HG03280 (cell line): ENCODE results near the gene PDXK.

Experiments used
- ATAC-seq: cut with Tn5 transposase; IDR thresholded peaks from one replicate; pipeline ENCODE4 v1.9.1; 2021; ENCODE audit warnings: mild to moderate bottlenecking, moderate library complexity; ENCODE audit not compliant: unreplicated experiment

PDXK gene

GRCh38 chr21:43761886-43762285 lies 43.0 kb downstream of the PDXK start:
- ATAC-seq, result no peak

GRCh38 chr21:43762303-43763128 lies 43.6 kb downstream of the PDXK start:
- no peak for ATAC-seq

- ATAC-seq, result no peak
These were observed 45.1 kb downstream of the PDXK start for GRCh38 chr21:43763901-43764523.

- no peak for ATAC-seq
These were observed 45.9 kb downstream of the PDXK start for GRCh38 chr21:43764576-43765495.

GRCh38 chr21:43766734-43767497 lies 48.0 kb downstream of the PDXK start:
- no peak for ATAC-seq

GRCh38 chr21:43767498-43767983 lies 48.6 kb downstream of the PDXK start:
- no peak for ATAC-seq

- no peak for ATAC-seq
These were observed 49.3 kb downstream of the PDXK start for GRCh38 chr21:43767984-43768867.

- no peak for ATAC-seq
These were observed 49.9 kb downstream of the PDXK start for GRCh38 chr21:43768868-43769167.

GRCh38 chr21:43769325-43769958 lies 50.5 kb downstream of the PDXK start:
- ATAC-seq, result no peak

- ATAC-seq, result no peak
These were observed 51.2 kb downstream of the PDXK start for GRCh38 chr21:43770066-43770655.

GRCh38 chr21:43771199-43771675 lies 52.3 kb downstream of the PDXK start:
- no peak for ATAC-seq

GRCh38 chr21:43771698-43772424 lies 52.9 kb downstream of the PDXK start:
- ATAC-seq, result no peak

GRCh38 chr21:43772425-43772821 lies 53.5 kb downstream of the PDXK start:
- no peak for ATAC-seq

- no peak for ATAC-seq
These were observed 55.2 kb downstream of the PDXK start for GRCh38 chr21:43774163-43774562.

GRCh38 chr21:43775190-43775589 lies 56.3 kb downstream of the PDXK start:
- ATAC-seq, result no peak

GRCh38 chr21:43775795-43776430 lies 57.0 kb downstream of the PDXK start, which contains the start of gene CSTB:
Gene CSTB, minus strand, starts transcription at chr21:43776308. Its CDS starts 39 bp downstream, at chr21:43776269.
- peak; percentile 61 for ATAC-seq

GRCh38 chr21:43777953-43778352 lies 59.0 kb downstream of the PDXK start:
- ATAC-seq, result no peak
